DMS114 treated with DMSO at 0.1 percent for 48 hours (cell line): Measurements from ENCODE around the gene CATSPER1.

Experiments used
- DNase-seq: peaks from one replicate; lab custom pipeline; 2025; ENCODE audit not compliant: unreplicated experiment; lab: John Stamatoyannopoulos, UW

CATSPER1 gene

DNA sequence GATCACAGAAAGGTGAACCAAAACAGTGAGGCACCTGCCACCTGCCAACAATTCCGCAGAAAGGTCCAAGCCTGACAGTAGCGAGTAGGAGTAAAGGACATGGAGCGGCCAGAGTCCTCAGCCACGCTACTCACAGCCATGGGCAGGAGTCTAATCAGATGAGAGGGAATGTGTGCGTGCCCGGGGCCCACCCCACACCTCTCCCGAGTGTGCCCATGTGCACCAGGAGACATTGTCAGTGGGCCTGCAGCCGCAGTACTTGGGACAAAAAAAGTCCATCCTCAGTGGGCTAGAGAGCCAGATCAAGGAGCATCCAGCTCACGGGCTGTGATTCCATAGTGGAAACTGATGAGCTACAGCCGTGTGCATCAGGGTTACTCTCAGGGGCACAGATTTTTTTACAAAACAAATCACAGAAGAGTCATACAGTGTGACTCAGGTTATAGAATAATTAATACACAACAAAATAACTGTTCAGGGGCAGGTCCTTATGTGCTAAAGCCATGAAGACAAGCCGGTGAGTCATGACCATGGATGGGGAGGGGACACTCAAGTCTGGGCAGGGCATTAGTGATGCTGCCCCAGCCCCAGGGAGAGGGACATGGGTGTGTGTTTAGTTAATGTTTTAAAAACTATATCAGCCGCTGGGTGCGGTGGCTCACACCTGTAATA lies 52.7 kb downstream of the CATSPER1 start:
- DNase-seq = no peak

DNA sequence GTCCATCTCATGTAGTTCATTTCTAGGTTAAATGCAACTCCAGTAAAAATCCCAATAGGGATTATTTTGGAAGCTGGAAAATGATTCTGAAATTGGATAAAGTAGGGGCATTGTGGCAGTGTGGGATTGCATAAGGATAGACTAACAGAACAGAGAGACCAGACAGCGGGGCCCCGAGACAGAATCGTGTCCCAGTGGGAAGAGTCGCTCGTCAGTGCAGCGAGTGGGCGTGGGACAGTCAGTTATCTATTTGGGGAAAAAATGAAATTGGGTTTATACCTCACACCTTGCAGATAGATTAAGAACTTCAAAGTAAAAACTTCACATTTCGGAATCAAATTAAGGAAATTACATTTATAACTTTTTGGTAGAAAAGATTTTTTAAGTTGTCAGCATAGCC lies 54.2 kb downstream of the CATSPER1 start:
- no peak for DNase-seq

DNA sequence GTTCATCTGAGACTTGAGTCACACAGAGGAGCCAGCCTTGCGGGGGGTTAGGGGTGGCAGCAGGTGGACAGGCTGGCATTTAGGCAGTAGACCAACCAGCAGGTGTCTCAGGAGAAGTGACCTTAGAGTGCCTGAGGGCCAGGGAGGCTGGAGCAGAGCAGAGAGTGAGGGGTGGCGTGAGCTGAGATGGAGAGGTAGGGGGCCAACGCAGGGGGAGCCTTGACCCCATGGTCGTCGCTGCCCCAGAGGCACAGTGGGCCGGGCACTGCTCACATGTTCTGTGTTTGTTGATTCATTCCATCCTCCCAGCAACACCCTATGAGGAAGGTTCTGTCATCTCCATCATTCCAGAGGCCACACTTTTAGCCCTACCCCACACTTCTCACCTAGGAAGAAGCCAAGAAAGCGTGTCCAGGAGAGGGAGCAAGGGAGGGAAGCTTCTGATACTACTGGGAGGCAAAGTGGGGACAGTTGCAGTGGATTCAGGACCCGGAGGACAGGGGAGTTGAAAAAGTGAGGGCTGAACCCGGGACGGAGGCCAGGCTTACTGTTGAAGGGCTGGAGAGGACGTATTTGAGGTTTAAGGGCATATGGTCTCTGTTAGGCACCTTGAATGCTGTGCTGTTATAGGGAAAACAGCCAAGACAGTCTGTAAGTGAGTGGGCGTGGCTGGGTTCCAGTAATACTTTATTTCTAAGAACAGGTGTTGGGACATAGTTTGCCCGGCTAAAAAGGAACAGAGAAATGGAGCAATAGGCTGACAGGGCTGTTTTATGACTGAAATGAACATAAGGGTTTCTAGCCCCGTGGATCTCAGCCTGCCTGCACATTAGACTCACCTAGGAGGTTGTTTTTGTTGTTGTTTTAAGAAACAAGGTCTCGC lies 57.4 kb downstream of the CATSPER1 start:
- DNase-seq = no peak

DNA sequence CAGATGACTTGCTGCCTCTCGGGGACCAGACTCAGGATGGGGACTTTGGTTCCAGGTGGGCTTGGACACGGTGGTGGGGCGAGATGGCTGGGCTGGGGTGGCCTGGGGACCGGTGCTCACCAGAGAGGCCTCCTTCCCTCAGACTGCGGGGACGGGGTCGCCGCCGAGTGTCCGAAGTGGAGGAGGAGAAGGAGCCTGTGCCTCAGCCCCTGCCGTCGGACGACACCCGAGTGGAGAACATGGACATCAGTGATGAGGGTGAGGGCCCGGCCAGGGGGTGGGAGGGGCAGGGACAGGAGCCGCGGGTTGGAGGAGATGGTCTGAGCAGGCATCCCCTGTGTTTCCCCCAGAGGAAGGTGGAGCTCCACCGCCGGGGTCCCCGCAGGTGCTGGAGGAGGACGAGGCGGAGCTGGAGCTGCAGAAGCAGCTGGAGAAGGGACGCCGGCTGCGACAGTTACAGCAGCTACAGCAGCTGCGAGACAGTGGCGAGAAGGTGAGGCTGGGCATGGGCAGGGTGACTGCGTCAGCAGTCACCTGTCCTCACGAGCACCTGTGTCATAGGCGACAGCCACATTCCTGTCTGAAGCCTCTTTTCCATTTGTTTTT lies 58.8 kb downstream of the CATSPER1 start:
- no peak for DNase-seq
